Measurements from ENCODE around the gene DMWD. TPM values are rescaled to one million over a fixed set of nuclear protein-coding genes. Genes with fewer than 3 reads are reported as not detected.

Gene DMWD
- total and polyA plus RNA-seq, 4 experiments from 2014 or later = 6.9 to 52.6 (median 30.5) TPM

GRCh38 chr19:45816236-45817009, 23.8 kb upstream of the DMWD start:
- ChIA-PET POLR2A (ENCODE audit: partially characterized antibody) (interaction anchor here (1.3 to 1.6 kb wide), 3 partner anchors 47 to 70 kb away, joined by 5 to 6 read pairs (median 5); partner anchors contain the start of genes FOXA3, IRF2BP1, SIX5 and SYMPK), CTCF (ENCODE audit: partially characterized antibody) (interaction anchor here (0.6 to 3.2 kb wide), 22 partner anchors 8 to 281 kb away, joined by 3 to 23 read pairs (median 4); partner anchors contain the start of genes MYPOP, SIX5 and SYMPK)
- H3K36me3 ChIP-seq (ENCODE audit: insufficient read depth, low read length) = no peaks in the 10 kb centered on the region
- no peaks in the 10 kb centered on the region for H3K9me3 Mint-ChIP-seq
- DNase-seq = no peak
- no peaks in the 10 kb centered on the region for H3K27me3 Mint-ChIP-seq
- peaks cover 4% of the 10 kb centered on the region for H3K4me1 ChIP-seq (ENCODE audit: insufficient read depth, low read length)
- no peak overlapping the region for H3K4me3 ChIP-seq (ENCODE audit: low read length in 2 of 2)
- no peak overlapping the region for H3K4me3 Mint-ChIP-seq
- H3K9me3 ChIP-seq (ENCODE audit: control insufficient read depth in 1 of 2, low read length in 2 of 2) = no peaks in the 10 kb centered on the region
- peaks cover 0 to 6% (median 4%) of the 10 kb centered on the region in 4 donors for H3K4me1 Mint-ChIP-seq
- no peaks in the 10 kb centered on the region for H3K27me3 ChIP-seq (ENCODE audit: insufficient read depth, low read length)
- H3K27ac ChIP-seq (ENCODE audit: low read depth, low read length) = no peak overlapping the region
- H3K36me3 Mint-ChIP-seq = peaks cover 3 to 17% of the 10 kb centered on the region in 2 donors
- intact Hi-C loops (cut with micrococcal nuclease) = loop anchor here (1.0 kb wide), 4 partner anchors 46 to 200 kb away; partner anchors contain the start of gene SYMPK
- peak overlapping the region in 1 of 7 donors; percentile 82 for H3K27ac Mint-ChIP-seq

DNA sequence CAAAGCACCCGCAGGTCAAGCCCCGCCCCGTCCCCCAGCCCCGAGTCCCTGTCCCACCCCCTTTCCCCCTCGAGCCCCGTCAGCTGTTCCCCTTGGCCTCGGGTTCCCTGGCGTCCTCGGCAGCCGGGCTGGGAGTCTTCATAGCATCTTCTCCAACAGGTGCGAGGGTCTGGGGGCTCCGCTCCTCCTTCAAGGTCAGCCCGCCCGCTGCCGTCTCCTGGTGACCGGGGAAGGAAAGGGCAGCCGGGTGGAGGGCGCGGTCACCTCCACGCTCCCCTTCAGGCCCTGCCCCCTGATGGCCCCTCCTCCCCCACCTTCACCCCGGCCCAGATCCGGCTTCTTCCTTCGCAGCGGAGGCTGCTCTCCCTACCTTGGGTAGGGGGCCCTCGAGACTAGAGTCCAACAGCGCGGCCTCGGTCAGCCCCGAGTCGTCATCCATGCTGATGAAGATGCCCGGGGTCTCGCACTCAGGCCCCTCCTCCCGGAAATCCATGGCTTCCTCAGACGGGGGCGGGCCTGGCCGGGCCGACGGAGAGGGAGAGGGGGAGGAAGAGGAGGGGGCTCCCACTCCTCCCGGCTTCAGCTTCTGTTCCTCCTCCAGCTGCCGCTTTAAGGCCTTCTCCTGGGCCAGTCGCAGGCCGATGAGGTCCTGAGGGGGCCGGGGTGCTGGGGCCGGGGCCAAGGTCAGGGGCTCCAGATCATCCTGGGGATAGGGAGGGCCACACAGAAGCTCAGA, 23.0 kb upstream of the DMWD start:
- Histone ChIP-seq H3K27ac (ENCODE audit: low read depth, low read length) (no peak overlapping the region), H3K4me3 (ENCODE audit: low read length in 2 of 2) (no peak overlapping the region), H3K27me3 (ENCODE audit: insufficient read depth, low read length) (no peaks in the 10 kb centered on the region), H3K4me1 (ENCODE audit: insufficient read depth, low read length) (peaks cover 4% of the 10 kb centered on the region), H3K36me3 (ENCODE audit: insufficient read depth, low read length) (no peaks in the 10 kb centered on the region), H3K9me3 (ENCODE audit: control insufficient read depth in 1 of 2, low read length in 2 of 2) (no peaks in the 10 kb centered on the region)
- POLR2A ChIA-PET (ENCODE audit: partially characterized antibody) = interaction anchor here (1.6 kb wide), 1 partner anchor 48 kb away, joined by 6 read pairs; the partner anchor contains the start of genes FOXA3 and SYMPK
- Mint-ChIP-seq H3K4me1 (peaks cover 0 to 6% (median 4%) of the 10 kb centered on the region in 4 donors), H3K27ac (no peak overlapping the region), H3K4me3 (no peak overlapping the region), H3K9me3 (peaks cover 0 to 2% (median 0%) of the 10 kb centered on the region in 8 donors), H3K27me3 (no peaks in the 10 kb centered on the region), H3K36me3 (peaks cover 0 to 14% of the 10 kb centered on the region in 2 donors)
- no peak for DNase-seq
- intact Hi-C loops (cut with micrococcal nuclease) = no loop called here
- CTCF ChIA-PET (ENCODE audit: partially characterized antibody) = interaction anchor here (1.1 to 1.5 kb wide), 3 partner anchors 9 to 47 kb away, joined by 3 to 6 read pairs (median 5); partner anchors contain the start of gene SYMPK

- H3K27ac ChIP-seq (ENCODE audit: low read depth, low read length) = no peak within 1 kb of the TSS
- intact Hi-C loops (cut with micrococcal nuclease) = no loop called here
- Mint-ChIP-seq H3K4me1 (peaks cover 0 to 6% (median 4%) of the 10 kb centered on the region in 4 donors), H3K27me3 (no peaks in the 10 kb centered on the region), H3K4me3 (no peak within 1 kb of the TSS), H3K27ac (peak within 1 kb of the TSS in 1 of 7 donors; percentile 68), H3K36me3 (peaks cover 0 to 10% of the 10 kb centered on the region in 2 donors), H3K9me3 (peaks cover 0 to 2% (median 0%) of the 10 kb centered on the region in 8 donors)
- CTCF ChIA-PET (ENCODE audit: partially characterized antibody) = interaction anchor here (1.2 kb wide), 1 partner anchor 13 kb away, joined by 4 read pairs; no protein-coding TSS in a partner anchor
- peaks cover 4% of the 10 kb centered on the region for H3K4me1 ChIP-seq (ENCODE audit: insufficient read depth, low read length)
- POLR2A ChIA-PET (ENCODE audit: partially characterized antibody) = no interaction called here
- no peaks in the 10 kb centered on the region for H3K9me3 ChIP-seq (ENCODE audit: control insufficient read depth in 1 of 2, low read length in 2 of 2)
- no peak for DNase-seq
- no peaks in the 10 kb centered on the region for H3K36me3 ChIP-seq (ENCODE audit: insufficient read depth, low read length)
- no peaks in the 10 kb centered on the region for H3K27me3 ChIP-seq (ENCODE audit: insufficient read depth, low read length)
- no peak within 1 kb of the TSS for H3K4me3 ChIP-seq (ENCODE audit: low read length in 2 of 2)
These were observed 22.3 kb upstream of the DMWD start, which contains the start of gene RSPH6A for GRCh38 chr19:45814851-45815480. Gene RSPH6A (minus strand): TSS chr19:45815308. CDS start chr19:45815176, 132 bp downstream.

- H3K27ac Mint-ChIP-seq = peak overlapping the region in 1 of 7 donors; percentile 68
- CTCF ChIA-PET (ENCODE audit: partially characterized antibody) = interaction anchor here (1.2 kb wide), 2 partner anchors 12 to 15 kb away, joined by 4 to 6 read pairs; no protein-coding TSS in a partner anchor
- Histone ChIP-seq H3K27me3 (ENCODE audit: insufficient read depth, low read length) (no peaks in the 10 kb centered on the region), H3K4me3 (ENCODE audit: low read length in 2 of 2) (no peak overlapping the region), H3K4me1 (ENCODE audit: insufficient read depth, low read length) (peaks cover 4% of the 10 kb centered on the region), H3K36me3 (ENCODE audit: insufficient read depth, low read length) (no peaks in the 10 kb centered on the region), H3K9me3 (ENCODE audit: control insufficient read depth in 1 of 2, low read length in 2 of 2) (no peaks in the 10 kb centered on the region), H3K27ac (ENCODE audit: low read depth, low read length) (no peak overlapping the region)
- POLR2A ChIA-PET (ENCODE audit: partially characterized antibody) = interaction anchor here (0.7 kb wide), 1 partner anchor 41 kb away, joined by 3 read pairs; no protein-coding TSS in a partner anchor
- H3K4me1 Mint-ChIP-seq = peaks cover 0 to 6% (median 4%) of the 10 kb centered on the region in 4 donors
- no peaks in the 10 kb centered on the region for H3K27me3 Mint-ChIP-seq
- H3K9me3 Mint-ChIP-seq = peaks cover 0 to 2% (median 0%) of the 10 kb centered on the region in 8 donors
- intact Hi-C loops (cut with micrococcal nuclease) = no loop called here
- H3K36me3 Mint-ChIP-seq = peaks cover 0 to 4% of the 10 kb centered on the region in 2 donors
- H3K4me3 Mint-ChIP-seq = no peak overlapping the region
- DNase-seq = no peak
These were observed 21.6 kb upstream of the DMWD start for GRCh38 chr19:45814166-45814780.

DNA sequence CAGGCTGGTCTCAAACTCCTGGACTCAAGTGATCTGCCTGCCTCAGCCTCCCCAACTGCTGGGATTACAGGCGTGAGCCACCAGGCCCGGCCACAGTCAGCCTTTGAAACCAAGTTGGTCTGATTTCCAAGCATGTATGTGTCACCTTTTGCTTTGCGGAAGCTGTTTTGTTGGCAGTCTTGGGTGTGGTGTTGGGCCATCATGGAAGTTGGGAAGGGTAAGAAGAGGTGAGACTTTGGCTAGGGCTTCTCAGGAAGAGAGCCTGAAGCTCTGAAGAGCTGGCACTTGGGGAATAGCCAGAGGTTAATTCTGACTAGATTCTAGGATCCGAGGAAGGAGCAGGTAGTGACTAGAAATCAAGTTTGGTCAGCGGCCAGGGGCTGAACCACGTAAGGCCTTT, 19.7 kb upstream of the DMWD start:
- ChIA-PET POLR2A (ENCODE audit: partially characterized antibody) (no interaction called here), CTCF (ENCODE audit: partially characterized antibody) (interaction anchor here (0.6 to 1.2 kb wide), 2 partner anchors 10 to 38 kb away, joined by 3 to 4 read pairs; no protein-coding TSS in a partner anchor)
- H3K9me3 ChIP-seq (ENCODE audit: control insufficient read depth in 1 of 2, low read length in 2 of 2) = no peaks in the 10 kb centered on the region
- Mint-ChIP-seq H3K4me3 (no peak overlapping the region), H3K27ac (peak overlapping the region in 1 of 7 donors; percentile 28), H3K9me3 (peaks cover 0 to 2% (median 0%) of the 10 kb centered on the region in 8 donors), H3K36me3 (peaks cover 0 to 2% of the 10 kb centered on the region in 2 donors), H3K27me3 (no peaks in the 10 kb centered on the region), H3K4me1 (peaks cover 0 to 5% (median 3%) of the 10 kb centered on the region in 4 donors)
- intact Hi-C loops (cut with micrococcal nuclease) = no loop called here
- H3K36me3 ChIP-seq (ENCODE audit: insufficient read depth, low read length) = no peaks in the 10 kb centered on the region
- no peaks in the 10 kb centered on the region for H3K27me3 ChIP-seq (ENCODE audit: insufficient read depth, low read length)
- H3K4me3 ChIP-seq (ENCODE audit: low read length in 2 of 2) = no peak overlapping the region
- H3K4me1 ChIP-seq (ENCODE audit: insufficient read depth, low read length) = peaks cover under 1% of the 10 kb centered on the region
- H3K27ac ChIP-seq (ENCODE audit: low read depth, low read length) = no peak overlapping the region
- no peak for DNase-seq

- no peaks in the 10 kb centered on the region for H3K36me3 ChIP-seq (ENCODE audit: insufficient read depth, low read length)
- intact Hi-C loops (cut with micrococcal nuclease) = no loop called here
- Mint-ChIP-seq H3K9me3 (peaks cover 0 to 2% (median 0%) of the 10 kb centered on the region in 8 donors), H3K27ac (no peak overlapping the region), H3K4me3 (no peak overlapping the region), H3K27me3 (no peaks in the 10 kb centered on the region), H3K36me3 (no peaks in the 10 kb centered on the region), H3K4me1 (no peaks in the 10 kb centered on the region)
- no peak for DNase-seq
- no peaks in the 10 kb centered on the region for H3K9me3 ChIP-seq (ENCODE audit: control insufficient read depth in 1 of 2, low read length in 2 of 2)
- H3K27me3 ChIP-seq (ENCODE audit: insufficient read depth, low read length) = no peaks in the 10 kb centered on the region
- H3K4me1 ChIP-seq (ENCODE audit: insufficient read depth, low read length) = no peaks in the 10 kb centered on the region
- no peak overlapping the region for H3K4me3 ChIP-seq (ENCODE audit: low read length in 2 of 2)
- no peak overlapping the region for H3K27ac ChIP-seq (ENCODE audit: low read depth, low read length)
- POLR2A ChIA-PET (ENCODE audit: partially characterized antibody) = no interaction called here
- CTCF ChIA-PET (ENCODE audit: partially characterized antibody) = interaction anchor here (0.8 to 2.0 kb wide), 3 partner anchors 7 to 39 kb away, joined by 3 to 9 read pairs (median 4); no protein-coding TSS in a partner anchor
These were observed 17.1 kb upstream of the DMWD start for GRCh38 chr19:45809643-45810159.

Data from CD4-positive, alpha-beta memory T cell (primary cell).